PFSK-1 (cell line): ENCODE results near the gene PHLPP1.

Source experiments
- FOXP2 ChIP-seq: optimal IDR thresholded peaks from 2 replicates; pipeline ENCODE3; 2011; ENCODE audit warnings: borderline replicate concordance, control low read depth, inconsistent platforms; ENCODE audit not compliant: insufficient read depth; ENCODE audit errors: extremely low read length, extremely low read depth
- POLR2AphosphoS5 ChIP-seq: IDR thresholded peaks from 2 replicates; pipeline ENCODE4 v1.6.1; 2012; ENCODE audit warnings: low read depth, mild to moderate bottlenecking, control low read depth, low read length, moderate library complexity
- REST ChIP-seq, 2 experiments: IDR thresholded peaks; 2 replicates each; pipeline versions ENCODE4 v1.6.1 to v1.8.0; 2011 to 2012; ENCODE audit warnings: low read depth in 2 of 2, low read length in 2 of 2, control low read depth in 1 of 2, inconsistent platforms in 1 of 2, mild to moderate bottlenecking in 1 of 2, moderate library complexity in 1 of 2; ENCODE audit not compliant: insufficient read depth in 1 of 2
- SIN3A ChIP-seq: IDR thresholded peaks from 2 replicates; pipeline ENCODE4 v1.6.1; 2012; ENCODE audit warnings: mild to moderate bottlenecking, low read length, moderate library complexity, borderline replicate concordance; ENCODE audit not compliant: insufficient read depth
- TAF1 ChIP-seq: IDR thresholded peaks from 2 replicates; pipeline ENCODE4 v1.6.1; 2012; ENCODE audit warnings: low read length, control low read depth, borderline replicate concordance; ENCODE audit not compliant: insufficient read depth

The PHLPP1 gene

GRCh38 chr18:62876828-62877227, 161.5 kb downstream of the PHLPP1 start:
- TF ChIP-seq SIN3A = no peak
- TF ChIP-seq TAF1 = no peak
- no peak for TF ChIP-seq POLR2AphosphoS5
- TF ChIP-seq REST (IDR thresholded peaks at IDR 0.05; ENCODE audit: insufficient read depth in 1 of 2, low read depth in 2 of 2, low read length in 2 of 2) = no peak
- no peak for TF ChIP-seq FOXP2

- TF ChIP-seq POLR2AphosphoS5 (no peak), TAF1 (no peak), REST (IDR thresholded peaks at IDR 0.05; ENCODE audit: insufficient read depth in 1 of 2, low read depth in 2 of 2, low read length in 2 of 2) (no peak), SIN3A (no peak)
These were observed 162.3 kb downstream of the PHLPP1 start for GRCh38 chr18:62877411-62878221.

GRCh38 chr18:62878305-62878704, 163.0 kb downstream of the PHLPP1 start:
- TF ChIP-seq POLR2AphosphoS5 = no peak
- no peak for TF ChIP-seq TAF1
- TF ChIP-seq FOXP2 = no peak
- no peak for TF ChIP-seq REST (IDR thresholded peaks at IDR 0.05; ENCODE audit: insufficient read depth in 1 of 2, low read depth in 2 of 2, low read length in 2 of 2)
- no peak for TF ChIP-seq SIN3A

- TF ChIP-seq REST (IDR thresholded peaks at IDR 0.05; ENCODE audit: insufficient read depth in 1 of 2, low read depth in 2 of 2, low read length in 2 of 2) = no peak
- TF ChIP-seq SIN3A = no peak
- TF ChIP-seq POLR2AphosphoS5 = no peak
- no peak for TF ChIP-seq FOXP2
- TF ChIP-seq TAF1 = no peak
These were observed 164.7 kb downstream of the PHLPP1 start for GRCh38 chr18:62880034-62880433.
